Neural cell (in vitro differentiated cells): ENCODE measurements around the gene ADCY2. TPM values are rescaled to one million over a fixed set of nuclear protein-coding genes. Genes with fewer than 3 reads are reported as not detected.

ENCODE experiments used
- H2AFZ ChIP-seq: fragments of 200-600, 300-800 bp; sonication (generic), shearing (Covaris generic); 2 replicates; pipeline ENCODE4 v1.6.0; 2014; ENCODE audit warnings: low read depth, mild to moderate bottlenecking, antibody characterized with exemption, low read length, moderate library complexity
- H3F3A ChIP-seq: fragments of 200-600 bp; shearing (Covaris generic); 2 replicates; pipeline ENCODE4 v1.6.1; 2016; ENCODE audit warnings: mild to moderate bottlenecking, moderate library complexity, mixed read lengths, antibody characterized with exemption, low read length; ENCODE audit not compliant: insufficient read depth, poor library complexity, severe bottlenecking
- H3K27ac ChIP-seq: fragments of 200-600, 300-800 bp; sonication (generic), shearing (Covaris generic); 2 replicates; pipeline ENCODE4 v1.5.1; 2014; ENCODE audit warnings: mild to moderate bottlenecking, low read length, moderate library complexity
- H3K27me3 ChIP-seq: fragments of 300-800, 200-600 bp; sonication (generic), shearing (Covaris generic); 2 replicates; pipeline ENCODE4 v1.6.0; 2014; ENCODE audit warnings: mild to moderate bottlenecking, low read depth, low read length, moderate library complexity; ENCODE audit not compliant: insufficient read depth
- H3K36me3 ChIP-seq: fragments of 300-800, 200-600 bp; sonication (generic), shearing (Covaris generic); 2 replicates; pipeline ENCODE4 v1.5.1; 2014; ENCODE audit warnings: mild to moderate bottlenecking, antibody characterized with exemption, low read length, moderate library complexity; ENCODE audit not compliant: insufficient read depth
- H3K4me2 ChIP-seq: fragments of 300-800, 200-600 bp; sonication (generic), shearing (Covaris generic); 2 replicates; pipeline ENCODE4 v1.6.0; 2014; ENCODE audit warnings: mild to moderate bottlenecking, low read length
- H3K4me3 ChIP-seq: fragments of 300-800, 200-600 bp; sonication (generic), shearing (Covaris generic); 2 replicates; pipeline ENCODE4 v1.5.1; 2014; ENCODE audit warnings: mild to moderate bottlenecking, low read length, moderate library complexity
- H3K79me2 ChIP-seq: fragments of 200-600 bp; shearing (Covaris generic); replicated peaks from 2 replicates; pipeline ENCODE4 v1.6.0; 2014; ENCODE audit warnings: mild to moderate bottlenecking, low read length, moderate library complexity; ENCODE audit not compliant: insufficient read depth
- H3K9ac ChIP-seq: fragments of 300-800, 200-600 bp; sonication (generic), shearing (Covaris generic); 2 replicates; pipeline ENCODE4 v1.6.1; 2016; ENCODE audit warnings: mild to moderate bottlenecking, low read length, mixed read lengths
- H3K9me2 ChIP-seq: fragments of 200-600 bp; shearing (Covaris generic); 2 replicates; pipeline ENCODE4 v1.6.1; 2016; ENCODE audit warnings: mild to moderate bottlenecking, low read length, mixed read lengths; ENCODE audit not compliant: insufficient read depth
- H3K9me3 ChIP-seq: fragments of 200-600, 300-800 bp; sonication (generic), shearing (Covaris generic); 2 replicates; pipeline ENCODE4 v1.6.1; 2016; ENCODE audit warnings: mild to moderate bottlenecking, mixed run types, low read length, moderate library complexity, mixed read lengths
- H4K20me1 ChIP-seq: fragments of 200-600 bp; shearing (Covaris generic); 2 replicates; pipeline ENCODE4 v1.6.1; 2016; ENCODE audit warnings: mild to moderate bottlenecking, mixed run types; ENCODE audit not compliant: insufficient read depth
- CTCF ChIP-seq: fragments of 450-650 bp; IDR thresholded peaks from 2 replicates; pipeline ENCODE4 v1.5.1; 2014; ENCODE audit warnings: antibody characterized with exemption, mild to moderate bottlenecking, moderate library complexity; ENCODE audit not compliant: poor library complexity, severe bottlenecking
- EP300 ChIP-seq: fragments of 450-650 bp; conservative IDR thresholded peaks from 2 replicates; pipeline ENCODE4 v1.6.1; 2014; ENCODE audit warnings: antibody characterized with exemption, mild to moderate bottlenecking, moderate library complexity; ENCODE audit not compliant: poor library complexity, severe bottlenecking
- EZH2 ChIP-seq: fragments of 200-600, 300-800 bp; shearing (Covaris generic), sonication (generic); IDR thresholded peaks from 2 replicates; pipeline ENCODE4 v1.6.1; 2014; ENCODE audit warnings: antibody characterized with exemption, low read length, borderline replicate concordance, mild to moderate bottlenecking; ENCODE audit not compliant: insufficient read depth, poor library complexity, severe bottlenecking
- MXI1 ChIP-seq: fragments of 450-650 bp; conservative IDR thresholded peaks from 2 replicates; pipeline ENCODE4 v1.6.1; 2014; ENCODE audit warnings: antibody characterized with exemption, mild to moderate bottlenecking; ENCODE audit not compliant: poor library complexity, severe bottlenecking
- POLR2AphosphoS5 ChIP-seq: IDR thresholded peaks from 2 replicates; pipeline ENCODE4 v1.6.1; 2012
- RAD21 ChIP-seq: fragments of 450-650 bp; conservative IDR thresholded peaks from 2 replicates; pipeline ENCODE4 v1.6.1; 2014; ENCODE audit warnings: antibody characterized with exemption, mild to moderate bottlenecking, moderate library complexity
- SMC3 ChIP-seq: fragments of 450-650 bp; conservative IDR thresholded peaks from 2 replicates; pipeline ENCODE4 v1.6.1; 2014; ENCODE audit warnings: antibody characterized with exemption, mild to moderate bottlenecking, moderate library complexity; ENCODE audit not compliant: poor library complexity
- TAF1 ChIP-seq: IDR thresholded peaks from 2 replicates; pipeline ENCODE4 v1.6.1; 2012; ENCODE audit warnings: low read depth
- polyA plus RNA-seq: library from polyadenylated mRNA; depleted of rRNA; stranded (reverse); fragments of >200 nt; gene quantifications from 2 replicates; pipeline ENCODE4 v1.2.3, GENCODE V29; 2014
- TF ChIP-seq, protein P1 (sequence below): IDR thresholded peaks from 2 replicates; pipeline ENCODE4 v1.6.1; 2012; ENCODE audit warnings: borderline replicate concordance

ADCY2 gene
- polyA plus RNA-seq, 1 donor from 2014 or later = 1.9 TPM

- TF ChIP-seq SMC3 = no peak
Observed at GRCh38 chr5:7363067-7363677, 32.8 kb upstream of the ADCY2 start (continued).

GRCh38 chr5:7364226-7364875, 31.6 kb upstream of the ADCY2 start:
- Histone ChIP-seq H3K9me2 (no peaks in the 10 kb centered on the region), H3K4me2 (no peak overlapping the region), H3K9ac (no peak overlapping the region), H3F3A (no peaks in the 10 kb centered on the region), H4K20me1 (no peaks in the 10 kb centered on the region), H2AFZ (no peak overlapping the region), H3K4me3 (no peak overlapping the region), H3K36me3 (no peaks in the 10 kb centered on the region), H3K79me2 (no peaks in the 10 kb centered on the region), H3K27ac (no peak overlapping the region), H3K9me3 (no peaks in the 10 kb centered on the region), H3K27me3 (no peaks in the 10 kb centered on the region)
- TF ChIP-seq MXI1 (no peak), RAD21 (no peak), SMC3 (no peak), POLR2AphosphoS5 (no peak), TAF1 (no peak), EZH2 (no peak), EP300 (no peak), CTCF (no peak)
- TF ChIP-seq, protein P1, sequence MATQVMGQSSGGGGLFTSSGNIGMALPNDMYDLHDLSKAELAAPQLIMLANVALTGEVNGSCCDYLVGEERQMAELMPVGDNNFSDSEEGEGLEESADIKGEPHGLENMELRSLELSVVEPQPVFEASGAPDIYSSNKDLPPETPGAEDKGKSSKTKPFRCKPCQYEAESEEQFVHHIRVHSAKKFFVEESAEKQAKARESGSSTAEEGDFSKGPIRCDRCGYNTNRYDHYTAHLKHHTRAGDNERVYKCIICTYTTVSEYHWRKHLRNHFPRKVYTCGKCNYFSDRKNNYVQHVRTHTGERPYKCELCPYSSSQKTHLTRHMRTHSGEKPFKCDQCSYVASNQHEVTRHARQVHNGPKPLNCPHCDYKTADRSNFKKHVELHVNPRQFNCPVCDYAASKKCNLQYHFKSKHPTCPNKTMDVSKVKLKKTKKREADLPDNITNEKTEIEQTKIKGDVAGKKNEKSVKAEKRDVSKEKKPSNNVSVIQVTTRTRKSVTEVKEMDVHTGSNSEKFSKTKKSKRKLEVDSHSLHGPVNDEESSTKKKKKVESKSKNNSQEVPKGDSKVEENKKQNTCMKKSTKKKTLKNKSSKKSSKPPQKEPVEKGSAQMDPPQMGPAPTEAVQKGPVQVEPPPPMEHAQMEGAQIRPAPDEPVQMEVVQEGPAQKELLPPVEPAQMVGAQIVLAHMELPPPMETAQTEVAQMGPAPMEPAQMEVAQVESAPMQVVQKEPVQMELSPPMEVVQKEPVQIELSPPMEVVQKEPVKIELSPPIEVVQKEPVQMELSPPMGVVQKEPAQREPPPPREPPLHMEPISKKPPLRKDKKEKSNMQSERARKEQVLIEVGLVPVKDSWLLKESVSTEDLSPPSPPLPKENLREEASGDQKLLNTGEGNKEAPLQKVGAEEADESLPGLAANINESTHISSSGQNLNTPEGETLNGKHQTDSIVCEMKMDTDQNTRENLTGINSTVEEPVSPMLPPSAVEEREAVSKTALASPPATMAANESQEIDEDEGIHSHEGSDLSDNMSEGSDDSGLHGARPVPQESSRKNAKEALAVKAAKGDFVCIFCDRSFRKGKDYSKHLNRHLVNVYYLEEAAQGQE = no peak

GRCh38 chr5:7367780-7368179, 28.2 kb upstream of the ADCY2 start:
- Histone ChIP-seq H3F3A (no peaks in the 10 kb centered on the region), H3K79me2 (no peaks in the 10 kb centered on the region), H2AFZ (no peak overlapping the region), H3K36me3 (no peaks in the 10 kb centered on the region), H3K27me3 (no peaks in the 10 kb centered on the region), H3K9me3 (no peaks in the 10 kb centered on the region), H3K27ac (no peak overlapping the region), H3K9ac (no peak overlapping the region), H3K4me2 (no peak overlapping the region), H3K4me3 (no peak overlapping the region), H4K20me1 (no peaks in the 10 kb centered on the region), H3K9me2 (no peaks in the 10 kb centered on the region)
- TF ChIP-seq CTCF (no peak), TAF1 (no peak), POLR2AphosphoS5 (no peak), RAD21 (no peak), SMC3 (no peak), EZH2 (no peak), EP300 (no peak), MXI1 (no peak)
- TF ChIP-seq, protein P1 = no peak
